ENCODE results near the gene MBD5.

Gene MBD5

DNA sequence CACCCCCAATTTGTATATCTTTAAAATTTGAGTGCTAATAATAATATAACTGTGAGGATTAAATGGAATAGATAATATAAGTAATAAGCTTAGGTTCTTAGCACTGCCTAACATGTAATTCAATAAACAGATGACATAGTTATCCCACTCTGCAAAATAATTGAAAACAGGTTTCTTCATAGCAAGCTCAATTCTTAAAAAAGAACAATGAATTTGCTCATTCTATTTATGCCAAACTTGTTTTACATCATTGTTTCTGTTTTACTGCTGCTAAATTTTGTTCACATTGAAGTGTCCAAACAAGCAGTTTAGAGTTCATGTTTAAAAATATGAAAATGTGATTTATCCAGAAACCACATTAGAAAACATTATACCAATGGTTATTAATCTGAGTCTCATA lies 217.0 kb downstream of the MBD5 start:
- peaks cover 77% of the 10 kb centered on the region for H3K36me3 Mint-ChIP-seq (ENCODE audit: low read depth)
- peaks cover 4% of the 10 kb centered on the region for H3K27me3 Mint-ChIP-seq (ENCODE audit: low read depth, poor library complexity)
- DNase-seq, result no peak
- H3K9me3 Mint-ChIP-seq, result peaks cover 56% of the 10 kb centered on the region
- H3K4me3 Mint-ChIP-seq, result no peak overlapping the region
- TF ChIP-seq, protein P1, sequence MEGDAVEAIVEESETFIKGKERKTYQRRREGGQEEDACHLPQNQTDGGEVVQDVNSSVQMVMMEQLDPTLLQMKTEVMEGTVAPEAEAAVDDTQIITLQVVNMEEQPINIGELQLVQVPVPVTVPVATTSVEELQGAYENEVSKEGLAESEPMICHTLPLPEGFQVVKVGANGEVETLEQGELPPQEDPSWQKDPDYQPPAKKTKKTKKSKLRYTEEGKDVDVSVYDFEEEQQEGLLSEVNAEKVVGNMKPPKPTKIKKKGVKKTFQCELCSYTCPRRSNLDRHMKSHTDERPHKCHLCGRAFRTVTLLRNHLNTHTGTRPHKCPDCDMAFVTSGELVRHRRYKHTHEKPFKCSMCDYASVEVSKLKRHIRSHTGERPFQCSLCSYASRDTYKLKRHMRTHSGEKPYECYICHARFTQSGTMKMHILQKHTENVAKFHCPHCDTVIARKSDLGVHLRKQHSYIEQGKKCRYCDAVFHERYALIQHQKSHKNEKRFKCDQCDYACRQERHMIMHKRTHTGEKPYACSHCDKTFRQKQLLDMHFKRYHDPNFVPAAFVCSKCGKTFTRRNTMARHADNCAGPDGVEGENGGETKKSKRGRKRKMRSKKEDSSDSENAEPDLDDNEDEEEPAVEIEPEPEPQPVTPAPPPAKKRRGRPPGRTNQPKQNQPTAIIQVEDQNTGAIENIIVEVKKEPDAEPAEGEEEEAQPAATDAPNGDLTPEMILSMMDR (IDR thresholded peaks at IDR 0.05), result no peak
- H3K27ac Mint-ChIP-seq, result no peak overlapping the region
- H3K4me1 Mint-ChIP-seq, result no peaks in the 10 kb centered on the region

DNA sequence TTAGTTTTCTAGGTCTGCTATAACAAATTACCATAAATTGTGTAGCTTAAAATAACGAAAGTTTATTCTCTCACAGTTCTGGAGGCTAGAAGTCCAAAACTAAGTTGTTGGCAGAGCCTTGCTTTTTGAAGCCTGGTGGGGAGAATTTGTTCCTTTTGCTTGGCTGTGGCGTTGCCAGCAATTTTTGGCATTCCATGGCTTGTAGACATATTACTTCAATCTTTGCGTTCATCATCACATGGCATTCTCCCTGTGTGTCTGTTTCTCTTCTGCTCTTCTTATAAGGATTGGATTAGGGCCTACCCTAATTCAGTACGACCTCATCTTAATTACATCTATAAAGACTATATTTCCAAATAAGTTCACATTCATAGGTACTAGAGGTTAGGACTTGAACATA lies 217.7 kb downstream of the MBD5 start:
- Mint-ChIP-seq H3K4me1 (no peaks in the 10 kb centered on the region), H3K27me3 (ENCODE audit: low read depth, poor library complexity) (peaks cover 4% of the 10 kb centered on the region), H3K27ac (no peak overlapping the region), H3K9me3 (peaks cover 56% of the 10 kb centered on the region), H3K36me3 (ENCODE audit: low read depth) (peaks cover 72% of the 10 kb centered on the region), H3K4me3 (no peak overlapping the region)
- TF ChIP-seq, protein P1 (IDR thresholded peaks at IDR 0.05), result no peak
- no peak for DNase-seq

DNA sequence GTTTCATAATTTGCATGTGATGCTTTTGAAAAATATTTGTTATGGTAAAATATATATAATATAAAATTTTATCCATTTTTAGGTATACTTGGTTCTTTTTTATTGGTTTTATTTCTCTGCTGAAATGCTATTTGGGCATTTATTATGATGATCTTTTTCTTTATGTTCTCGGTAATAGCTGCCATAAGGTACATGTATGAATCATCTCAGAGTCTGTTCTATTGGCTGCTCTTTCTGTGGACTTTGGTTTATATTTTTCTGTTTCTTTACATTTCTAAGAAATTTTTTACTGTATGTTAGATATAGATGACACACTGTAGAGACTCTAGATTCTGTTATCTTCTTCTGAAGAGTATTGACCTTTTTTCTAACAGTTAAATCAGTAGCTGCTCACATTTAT lies 219.9 kb downstream of the MBD5 start:
- no peak overlapping the region for H3K4me3 Mint-ChIP-seq
- TF ChIP-seq, protein P1 (IDR thresholded peaks at IDR 0.05), result no peak
- DNase-seq, result no peak
- H3K27ac Mint-ChIP-seq, result no peak overlapping the region
- peaks cover 4% of the 10 kb centered on the region for H3K27me3 Mint-ChIP-seq (ENCODE audit: low read depth, poor library complexity)
- peaks cover 51% of the 10 kb centered on the region for H3K9me3 Mint-ChIP-seq
- H3K4me1 Mint-ChIP-seq, result no peaks in the 10 kb centered on the region
- peaks cover 62% of the 10 kb centered on the region for H3K36me3 Mint-ChIP-seq (ENCODE audit: low read depth)

DNA sequence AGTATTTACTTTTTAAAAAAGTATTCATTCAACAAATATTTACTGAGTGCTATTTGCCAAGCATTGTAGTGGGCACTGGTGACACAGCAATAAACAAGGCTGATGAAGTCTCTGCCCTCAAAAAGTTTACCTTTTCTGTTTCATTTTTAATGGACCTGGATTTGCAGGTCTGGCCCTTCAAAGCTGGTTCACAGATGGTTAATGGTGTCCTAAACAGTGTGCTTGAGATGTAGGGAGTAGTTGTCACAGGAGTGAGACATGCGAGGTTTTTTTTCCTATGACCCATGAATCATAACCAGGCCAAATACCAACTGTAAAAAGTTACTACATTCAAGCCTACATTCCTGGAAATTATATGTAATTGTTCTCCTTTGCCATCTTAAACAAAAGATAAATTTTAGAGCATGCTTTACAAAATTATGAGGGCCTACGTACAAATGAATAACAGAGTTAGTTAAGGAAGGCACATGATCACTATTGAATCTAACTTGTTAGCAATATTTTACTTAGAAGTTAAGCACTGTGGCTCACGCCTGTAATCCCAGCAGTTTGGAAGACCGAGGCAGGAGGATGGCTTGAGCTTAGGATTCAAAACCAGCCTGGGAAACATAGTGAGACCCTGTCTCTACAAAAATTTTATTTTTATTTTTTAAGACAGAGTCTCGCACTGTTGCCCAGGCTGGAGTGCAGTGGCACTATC lies 223.9 kb downstream of the MBD5 start:
- Mint-ChIP-seq H3K4me1 (no peaks in the 10 kb centered on the region), H3K27ac (no peak overlapping the region), H3K27me3 (ENCODE audit: low read depth, poor library complexity) (no peaks in the 10 kb centered on the region), H3K4me3 (no peak overlapping the region), H3K36me3 (ENCODE audit: low read depth) (peaks cover 23% of the 10 kb centered on the region), H3K9me3 (peaks cover 16% of the 10 kb centered on the region)
- TF ChIP-seq, protein P1 (IDR thresholded peaks at IDR 0.05), result no peak
- no peak for DNase-seq

DNA sequence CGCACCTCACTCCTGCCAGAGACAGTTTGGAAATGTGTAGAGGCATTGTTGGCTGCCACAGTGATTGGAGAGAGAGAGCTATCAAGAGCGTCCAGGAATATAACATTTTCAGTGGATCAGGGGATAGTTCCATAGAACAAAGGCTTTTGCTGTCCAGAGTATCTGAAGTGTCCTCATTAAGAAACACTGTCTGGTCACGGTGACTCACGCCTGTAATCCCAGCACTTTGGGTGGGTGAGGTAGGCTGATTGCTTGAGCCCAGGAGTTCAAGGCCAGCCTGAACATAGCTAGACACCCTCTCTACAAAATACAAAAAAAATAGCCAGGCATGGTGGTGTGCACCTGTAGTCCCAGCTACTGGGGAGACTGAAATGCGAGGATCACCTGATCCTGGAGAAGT lies 231.1 kb downstream of the MBD5 start:
- Mint-ChIP-seq H3K9me3 (peaks cover 28% of the 10 kb centered on the region), H3K27ac (no peak overlapping the region), H3K4me1 (no peaks in the 10 kb centered on the region), H3K27me3 (ENCODE audit: low read depth, poor library complexity) (peaks cover 5% of the 10 kb centered on the region), H3K36me3 (ENCODE audit: low read depth) (peaks cover 59% of the 10 kb centered on the region), H3K4me3 (no peak overlapping the region)
- TF ChIP-seq, protein P1 (IDR thresholded peaks at IDR 0.05), result no peak
- DNase-seq, result no peak

DNA sequence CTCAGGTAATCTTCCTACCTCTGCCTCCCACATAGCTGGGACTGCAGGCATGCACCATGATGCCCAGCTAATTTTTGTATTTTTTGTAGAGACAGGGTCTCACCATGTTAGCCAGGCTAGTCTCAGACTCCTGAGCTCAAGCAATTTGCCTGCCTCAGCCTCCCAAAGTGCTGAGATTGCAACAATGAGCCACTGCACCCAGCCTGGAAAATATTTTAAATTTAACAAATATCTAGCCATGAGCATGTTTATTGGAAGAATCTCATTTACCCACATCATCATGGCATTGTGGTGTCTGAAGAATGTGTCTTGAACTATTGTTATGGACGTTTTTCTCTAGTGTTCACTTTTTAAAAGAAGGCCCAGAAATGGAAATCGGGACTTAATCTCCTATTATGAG lies 231.8 kb downstream of the MBD5 start:
- Mint-ChIP-seq H3K36me3 (ENCODE audit: low read depth) (peaks cover 65% of the 10 kb centered on the region), H3K27ac (no peak overlapping the region), H3K27me3 (ENCODE audit: low read depth, poor library complexity) (peaks cover 5% of the 10 kb centered on the region), H3K4me1 (no peaks in the 10 kb centered on the region), H3K9me3 (peaks cover 28% of the 10 kb centered on the region), H3K4me3 (no peak overlapping the region)
- DNase-seq, result no peak
- TF ChIP-seq, protein P1 (IDR thresholded peaks at IDR 0.05), result no peak
